HCT116 (cell line): ENCODE results near the gene PPP1R12C. TPM values are rescaled to one million over a fixed set of nuclear protein-coding genes. Genes with fewer than 3 reads are reported as not detected.

ENCODE experiments used
- ATAC-seq: fragments of 200-7000 bp; cut with Tn5 transposase; 2 replicates; pipeline ENCODE4 v1.9.1; 2020; ENCODE audit warnings: mild to moderate bottlenecking, moderate library complexity
- BruUV-seq: library from RNA; stranded (reverse); fragments of 400-500 nt; replicated peaks from 2 replicates; lab custom pipeline; 2021; lab: Mats Ljungman, UMichigan
- CTCF ChIA-PET: fragments of 300-600 bp; sonication (Branson Sonifier 250); formaldehyde crosslinking; loops from one replicate; lab custom pipeline; 2021; ENCODE audit warnings: antibody characterized with exemption; lab: Charles Lee
- POLR2A ChIA-PET: fragments of 300-600, 350-600 bp; sonication (Branson Sonifier 250); formaldehyde crosslinking; loops from one replicate; lab custom pipeline; 2021; ENCODE audit warnings: antibody characterized with exemption; lab: Charles Lee
- RAD21 ChIA-PET, 2 experiments: fragments of 300-600 bp; sonication (Branson Sonifier 250); formaldehyde crosslinking; loops; one replicate each; lab custom pipeline; 2023; ENCODE audit warnings: low total read pairs in 2 of 2; ENCODE audit not compliant: uncharacterized antibody in 2 of 2, unreplicated experiment in 2 of 2, low non-redundant PET in 1 of 2; lab: Charles Lee
- DNase-seq: peaks from one replicate; pipeline ENCODE4 v3.0.0-alpha.2; 2010; ENCODE audit warnings: low read depth, low spot score
- H2AFZ ChIP-seq: fragments of 200-600 bp; shearing (Covaris generic), sonication (generic); 2 replicates; pipeline ENCODE4 v1.6.1; 2017; ENCODE audit warnings: low read depth, mixed run types, mixed read lengths, antibody characterized with exemption, low read length; ENCODE audit not compliant: poor library complexity, severe bottlenecking
- H3K27ac ChIP-seq: 2 replicates; pipeline ENCODE4 v1.5.1; 2012; ENCODE audit warnings: low read depth, low read length
- H3K27me3 ChIP-seq: fragments of 200-600 bp; sonication (generic); 2 replicates; pipeline ENCODE4 v1.6.1; 2016; ENCODE audit warnings: mixed run types, low read length, mixed read lengths; ENCODE audit not compliant: insufficient read depth
- H3K36me3 ChIP-seq, 2 experiments: fragments of 200-500 bp in 1 of 2; fragments of 200-600 bp in 1 of 2; sonication (Bioruptor generic) in 1 of 2; sonication (generic) in 1 of 2; 2 replicates each; pipeline versions ENCODE4 v1.5.1 to v1.6.1; 2014 to 2016; ENCODE audit warnings: low read length in 2 of 2, inconsistent platforms in 1 of 2, mixed read lengths in 1 of 2, mixed run types in 1 of 2; ENCODE audit not compliant: insufficient read depth in 2 of 2, control insufficient read depth in 1 of 2
- H3K4me1 ChIP-seq, 2 experiments: fragments of 200-600 bp in 1 of 2; sonication (generic) in 1 of 2; 2 replicates each; pipeline versions ENCODE4 v1.5.1 to v1.6.1; 2012 to 2017; ENCODE audit warnings: low read length in 2 of 2, inconsistent platforms in 1 of 2, mild to moderate bottlenecking in 1 of 2, mixed read lengths in 1 of 2, mixed run types in 1 of 2, moderate library complexity in 1 of 2; ENCODE audit not compliant: insufficient read depth in 2 of 2, control insufficient read depth in 1 of 2
- H3K4me2 ChIP-seq: fragments of 200-600 bp; sonication (generic); 2 replicates; pipeline ENCODE4 v1.6.1; 2017; ENCODE audit warnings: mixed run types, low read length, mixed read lengths
- H3K4me3 ChIP-seq, 2 experiments: fragments of 200-600 bp in 1 of 2; sonication (generic) in 1 of 2; replicated peaks in 1 of 2; 2 replicates each; pipeline ENCODE4 v1.5.1; 2011 to 2016; ENCODE audit warnings: low read length in 2 of 2, control low read depth in 1 of 2, low read depth in 1 of 2, mild to moderate bottlenecking in 1 of 2, mixed read lengths in 1 of 2, mixed run types in 1 of 2
- H3K79me2 ChIP-seq: fragments of 200-600 bp; sonication (generic); 2 replicates; pipeline ENCODE4 v1.6.1; 2017; ENCODE audit warnings: mild to moderate bottlenecking, mixed run types, low read length, moderate library complexity, mixed read lengths; ENCODE audit not compliant: insufficient read depth
- H3K9ac ChIP-seq: fragments of 200-600 bp; sonication (generic); 2 replicates; pipeline ENCODE4 v1.6.1; 2016; ENCODE audit warnings: low read length, mixed read lengths
- H3K9me2 ChIP-seq: fragments of 200-600 bp; sonication (generic), shearing (Covaris generic); 2 replicates; pipeline ENCODE4 v1.6.1; 2017; ENCODE audit warnings: mixed run types, mild to moderate bottlenecking, moderate library complexity; ENCODE audit not compliant: insufficient read depth
- H3K9me3 ChIP-seq, 2 experiments: fragments of 200-500 bp in 1 of 2; fragments of 200-600 bp in 1 of 2; sonication (Bioruptor generic) in 1 of 2; sonication (generic) in 1 of 2; 2 replicates each; pipeline ENCODE4 v1.6.1; 2014 to 2017; ENCODE audit warnings: low read length in 2 of 2, mixed read lengths in 2 of 2, inconsistent platforms in 1 of 2, low read depth in 1 of 2, mild to moderate bottlenecking in 1 of 2, mixed run types in 1 of 2, moderate library complexity in 1 of 2; ENCODE audit not compliant: control insufficient read depth in 1 of 2, insufficient read depth in 1 of 2
- H4K20me1 ChIP-seq: fragments of 200-600 bp; sonication (generic), shearing (Covaris generic); 2 replicates; pipeline ENCODE4 v1.6.1; 2017; ENCODE audit warnings: mixed run types, mild to moderate bottlenecking, moderate library complexity; ENCODE audit not compliant: insufficient read depth
- EGR1 ChIP-seq: IDR thresholded peaks from 2 replicates; pipeline ENCODE4 v1.6.1; 2012; ENCODE audit warnings: low read depth
- ELF1 ChIP-seq: IDR thresholded peaks from 2 replicates; pipeline ENCODE4 v1.6.1; 2012; ENCODE audit warnings: low read depth, borderline replicate concordance
- EZH2 ChIP-seq: fragments of 200-600 bp; sonication (generic); IDR thresholded peaks from 2 replicates; pipeline ENCODE4 v1.6.1; 2017; ENCODE audit warnings: antibody characterized with exemption, mixed run types
- FOSL1 ChIP-seq: IDR thresholded peaks from 2 replicates; pipeline ENCODE4 v1.6.1; 2012; ENCODE audit warnings: low read depth
- POLR2A ChIP-seq: IDR thresholded peaks from 2 replicates; pipeline ENCODE4 v1.7.0; 2011; ENCODE audit warnings: borderline replicate concordance; ENCODE audit not compliant: insufficient read depth, insufficient read length; ENCODE audit errors: extremely low read depth
- POLR2AphosphoS5 ChIP-seq: IDR thresholded peaks from 2 replicates; pipeline ENCODE4 v1.6.1; 2011; ENCODE audit warnings: mild to moderate bottlenecking, low read depth, low read length, moderate library complexity
- RAD21 ChIP-seq: IDR thresholded peaks from 2 replicates; pipeline ENCODE4 v1.6.1; 2012; ENCODE audit warnings: low read depth, mild to moderate bottlenecking
- SP1 ChIP-seq: IDR thresholded peaks from 2 replicates; pipeline ENCODE4 v1.6.1; 2012; ENCODE audit warnings: low read depth
- SRF ChIP-seq: IDR thresholded peaks from 2 replicates; pipeline ENCODE4 v1.6.1; 2012; ENCODE audit warnings: low read depth
- TCF7L2 ChIP-seq: IDR thresholded peaks from 2 replicates; pipeline ENCODE4 v1.7.0; 2011; ENCODE audit warnings: borderline replicate concordance, inconsistent platforms; ENCODE audit not compliant: insufficient read depth, insufficient read length; ENCODE audit errors: extremely low read depth
- YY1 ChIP-seq: IDR thresholded peaks from 2 replicates; pipeline ENCODE4 v1.6.1; 2011; ENCODE audit warnings: low read length, low read depth, moderate library complexity, mild to moderate bottlenecking; ENCODE audit not compliant: insufficient replicate concordance; ENCODE audit errors: extremely low read depth
- ZNF274 ChIP-seq: fragments of 200-500 bp; sonication (Bioruptor generic); IDR thresholded peaks from 2 replicates; pipeline ENCODE4 v1.6.1; 2014; ENCODE audit warnings: mild to moderate bottlenecking, low read depth, low read length, inconsistent platforms
- intact Hi-C: fragments of 100-400 bp; cut with micrococcal nuclease; formaldehyde crosslinking; loops from 2 replicates; pipeline ENCODE4 v1.10.0; 2022
- total RNA-seq: library from RNA; stranded (reverse); gene quantifications from one replicate; pipeline ENCODE4 v1.2.1, GENCODE V29; 2021; ENCODE audit not compliant: unreplicated experiment
- TF ChIP-seq, protein P1 (sequence below): IDR thresholded peaks from 2 replicates; pipeline ENCODE4 v1.6.1; 2012
- TF ChIP-seq, protein P2 (sequence below): IDR thresholded peaks from 2 replicates; pipeline ENCODE4 v1.6.1; 2012
- TF ChIP-seq, protein P3 (sequence below): IDR thresholded peaks from 2 replicates; pipeline ENCODE4 v1.6.1; 2012; ENCODE audit warnings: low read depth
- TF ChIP-seq, protein P4 (sequence below): IDR thresholded peaks from 2 replicates; pipeline ENCODE4 v1.6.1; 2011; ENCODE audit warnings: mild to moderate bottlenecking, low read length, moderate library complexity; ENCODE audit not compliant: insufficient replicate concordance; ENCODE audit errors: extremely low read depth
- TF ChIP-seq, protein P5 (sequence below), 3 experiments: fragments of 200-600 bp in 1 of 3; sonication (generic) in 1 of 3; IDR thresholded peaks in 2 of 3; conservative IDR thresholded peaks in 1 of 3; 2 replicates each; pipeline ENCODE4 v1.5.1; 2012 to 2017; ENCODE audit warnings: low read depth in 2 of 3, low read length in 2 of 3, antibody characterized with exemption in 1 of 3, borderline replicate concordance in 1 of 3, control low read depth in 1 of 3, mild to moderate bottlenecking in 1 of 3, mixed read lengths in 1 of 3, mixed run types in 1 of 3, moderate library complexity in 1 of 3; ENCODE audit not compliant: insufficient read depth in 1 of 3

The PPP1R12C gene
- total RNA-seq, 1 experiment from 2014 or later, result 83.2 TPM

DNA sequence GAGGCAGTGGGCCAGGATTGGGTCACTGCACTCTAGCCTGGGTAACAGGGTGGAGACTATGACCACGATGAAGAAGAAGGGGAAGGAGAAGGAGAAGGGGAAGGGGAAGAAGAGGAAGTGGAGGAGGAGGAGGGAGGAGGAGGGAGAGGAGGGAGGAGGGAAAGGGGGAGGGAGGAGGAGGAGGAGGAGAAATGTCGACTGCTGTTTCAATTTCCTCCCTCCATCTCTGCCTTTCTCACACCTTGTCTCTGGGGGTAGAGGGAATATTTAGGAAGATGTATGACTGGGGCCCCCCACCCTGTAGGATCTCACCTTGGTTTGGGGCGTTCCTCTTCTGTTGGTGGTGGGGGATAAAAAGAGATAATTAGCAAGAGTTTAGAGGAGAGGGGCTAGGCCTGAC lies 27.8 kb upstream of the PPP1R12C start:
- Histone ChIP-seq H3K4me3 (peak overlapping the region; percentile 60 to 69), H3K9me2 (no peaks in the 10 kb centered on the region), H3K9me3 (no peaks in the 10 kb centered on the region), H3K4me1 (peaks cover 14 to 60% of the 10 kb centered on the region in 2 experiments), H3K27me3 (no peaks in the 10 kb centered on the region), H3K79me2 (peaks cover 4% of the 10 kb centered on the region), H3K36me3 (no peaks in the 10 kb centered on the region), H4K20me1 (no peaks in the 10 kb centered on the region), H3K27ac (peak overlapping the region; percentile 34; the same call in 1 of the 2 replicates), H3K4me2 (peak overlapping the region; percentile 88), H3K9ac (peak overlapping the region; percentile 57), H2AFZ (no peak overlapping the region)
- TF ChIP-seq, protein P1, sequence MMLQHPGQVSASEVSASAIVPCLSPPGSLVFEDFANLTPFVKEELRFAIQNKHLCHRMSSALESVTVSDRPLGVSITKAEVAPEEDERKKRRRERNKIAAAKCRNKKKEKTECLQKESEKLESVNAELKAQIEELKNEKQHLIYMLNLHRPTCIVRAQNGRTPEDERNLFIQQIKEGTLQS, result no peak
- TF ChIP-seq, protein P2, sequence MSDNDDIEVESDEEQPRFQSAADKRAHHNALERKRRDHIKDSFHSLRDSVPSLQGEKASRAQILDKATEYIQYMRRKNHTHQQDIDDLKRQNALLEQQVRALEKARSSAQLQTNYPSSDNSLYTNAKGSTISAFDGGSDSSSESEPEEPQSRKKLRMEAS, result no peak
- TF ChIP-seq TCF7L2 (no peak), ZNF274 (no peak), POLR2A (no peak), POLR2AphosphoS5 (no peak), SP1 (no peak), EGR1 (no peak), EZH2 (no peak), SRF (no peak), YY1 (no peak), FOSL1 (no peak), RAD21 (no peak), ELF1 (no peak)
- TF ChIP-seq, protein P3, sequence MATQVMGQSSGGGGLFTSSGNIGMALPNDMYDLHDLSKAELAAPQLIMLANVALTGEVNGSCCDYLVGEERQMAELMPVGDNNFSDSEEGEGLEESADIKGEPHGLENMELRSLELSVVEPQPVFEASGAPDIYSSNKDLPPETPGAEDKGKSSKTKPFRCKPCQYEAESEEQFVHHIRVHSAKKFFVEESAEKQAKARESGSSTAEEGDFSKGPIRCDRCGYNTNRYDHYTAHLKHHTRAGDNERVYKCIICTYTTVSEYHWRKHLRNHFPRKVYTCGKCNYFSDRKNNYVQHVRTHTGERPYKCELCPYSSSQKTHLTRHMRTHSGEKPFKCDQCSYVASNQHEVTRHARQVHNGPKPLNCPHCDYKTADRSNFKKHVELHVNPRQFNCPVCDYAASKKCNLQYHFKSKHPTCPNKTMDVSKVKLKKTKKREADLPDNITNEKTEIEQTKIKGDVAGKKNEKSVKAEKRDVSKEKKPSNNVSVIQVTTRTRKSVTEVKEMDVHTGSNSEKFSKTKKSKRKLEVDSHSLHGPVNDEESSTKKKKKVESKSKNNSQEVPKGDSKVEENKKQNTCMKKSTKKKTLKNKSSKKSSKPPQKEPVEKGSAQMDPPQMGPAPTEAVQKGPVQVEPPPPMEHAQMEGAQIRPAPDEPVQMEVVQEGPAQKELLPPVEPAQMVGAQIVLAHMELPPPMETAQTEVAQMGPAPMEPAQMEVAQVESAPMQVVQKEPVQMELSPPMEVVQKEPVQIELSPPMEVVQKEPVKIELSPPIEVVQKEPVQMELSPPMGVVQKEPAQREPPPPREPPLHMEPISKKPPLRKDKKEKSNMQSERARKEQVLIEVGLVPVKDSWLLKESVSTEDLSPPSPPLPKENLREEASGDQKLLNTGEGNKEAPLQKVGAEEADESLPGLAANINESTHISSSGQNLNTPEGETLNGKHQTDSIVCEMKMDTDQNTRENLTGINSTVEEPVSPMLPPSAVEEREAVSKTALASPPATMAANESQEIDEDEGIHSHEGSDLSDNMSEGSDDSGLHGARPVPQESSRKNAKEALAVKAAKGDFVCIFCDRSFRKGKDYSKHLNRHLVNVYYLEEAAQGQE, result no peak
- TF ChIP-seq, protein P4, sequence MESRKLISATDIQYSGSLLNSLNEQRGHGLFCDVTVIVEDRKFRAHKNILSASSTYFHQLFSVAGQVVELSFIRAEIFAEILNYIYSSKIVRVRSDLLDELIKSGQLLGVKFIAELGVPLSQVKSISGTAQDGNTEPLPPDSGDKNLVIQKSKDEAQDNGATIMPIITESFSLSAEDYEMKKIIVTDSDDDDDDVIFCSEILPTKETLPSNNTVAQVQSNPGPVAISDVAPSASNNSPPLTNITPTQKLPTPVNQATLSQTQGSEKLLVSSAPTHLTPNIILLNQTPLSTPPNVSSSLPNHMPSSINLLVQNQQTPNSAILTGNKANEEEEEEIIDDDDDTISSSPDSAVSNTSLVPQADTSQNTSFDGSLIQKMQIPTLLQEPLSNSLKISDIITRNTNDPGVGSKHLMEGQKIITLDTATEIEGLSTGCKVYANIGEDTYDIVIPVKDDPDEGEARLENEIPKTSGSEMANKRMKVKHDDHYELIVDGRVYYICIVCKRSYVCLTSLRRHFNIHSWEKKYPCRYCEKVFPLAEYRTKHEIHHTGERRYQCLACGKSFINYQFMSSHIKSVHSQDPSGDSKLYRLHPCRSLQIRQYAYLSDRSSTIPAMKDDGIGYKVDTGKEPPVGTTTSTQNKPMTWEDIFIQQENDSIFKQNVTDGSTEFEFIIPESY, result no peak
- TF ChIP-seq, protein P5, sequence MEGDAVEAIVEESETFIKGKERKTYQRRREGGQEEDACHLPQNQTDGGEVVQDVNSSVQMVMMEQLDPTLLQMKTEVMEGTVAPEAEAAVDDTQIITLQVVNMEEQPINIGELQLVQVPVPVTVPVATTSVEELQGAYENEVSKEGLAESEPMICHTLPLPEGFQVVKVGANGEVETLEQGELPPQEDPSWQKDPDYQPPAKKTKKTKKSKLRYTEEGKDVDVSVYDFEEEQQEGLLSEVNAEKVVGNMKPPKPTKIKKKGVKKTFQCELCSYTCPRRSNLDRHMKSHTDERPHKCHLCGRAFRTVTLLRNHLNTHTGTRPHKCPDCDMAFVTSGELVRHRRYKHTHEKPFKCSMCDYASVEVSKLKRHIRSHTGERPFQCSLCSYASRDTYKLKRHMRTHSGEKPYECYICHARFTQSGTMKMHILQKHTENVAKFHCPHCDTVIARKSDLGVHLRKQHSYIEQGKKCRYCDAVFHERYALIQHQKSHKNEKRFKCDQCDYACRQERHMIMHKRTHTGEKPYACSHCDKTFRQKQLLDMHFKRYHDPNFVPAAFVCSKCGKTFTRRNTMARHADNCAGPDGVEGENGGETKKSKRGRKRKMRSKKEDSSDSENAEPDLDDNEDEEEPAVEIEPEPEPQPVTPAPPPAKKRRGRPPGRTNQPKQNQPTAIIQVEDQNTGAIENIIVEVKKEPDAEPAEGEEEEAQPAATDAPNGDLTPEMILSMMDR (IDR thresholded peaks at IDR 0.05 in 2 of 3, conservative IDR thresholded peaks at IDR 0.05 in 1 of 3; ENCODE audit: borderline replicate concordance in 1 of 3, insufficient read depth in 1 of 3, low read depth in 2 of 3, low read length in 2 of 3), result no peak
- RAD21 ChIA-PET, result no interaction called here
- CTCF ChIA-PET, result interaction anchor here (2.0 to 4.4 kb wide), 2 partner anchors 11 to 15 kb away, joined by 9 to 53 read pairs; no protein-coding TSS in a partner anchor
- POLR2A ChIA-PET, result interaction anchor here (1.9 to 2.9 kb wide), 2 partner anchors 15 to 28 kb away, joined by 10 to 24 read pairs; partner anchors contain the start of gene PPP1R12C
- no peak for DNase-seq
- BruUV-seq, result no TSS peak
- intact Hi-C loops, result loop anchor here (10.0 kb wide), 1 partner anchor 490 kb away; no protein-coding TSS in a partner anchor
- ATAC-seq, result no peak
